H9 (cell line): ENCODE results near the gene TENT5A. TPM values are rescaled to one million over a fixed set of nuclear protein-coding genes. Genes with fewer than 3 reads are reported as not detected.

Experiments used
- DNase-seq: peaks from one replicate; pipeline ENCODE4 v3.0.0-alpha.2; 2017
- H2AFZ ChIP-seq: one replicate; pipeline ENCODE4 v1.6.1; 2013; ENCODE audit warnings: mild to moderate bottlenecking, low read length, control low read depth, moderate library complexity
- H2AK5ac ChIP-seq: 2 replicates; pipeline ENCODE4 v1.6.1; 2013; ENCODE audit warnings: low read length, control low read depth, mixed read lengths; ENCODE audit not compliant: insufficient read length
- H2BK120ac ChIP-seq: one replicate; pipeline ENCODE4 v1.6.1; 2013; ENCODE audit warnings: low read depth, mild to moderate bottlenecking, low read length, control low read depth, inconsistent platforms; ENCODE audit not compliant: poor library complexity, severe bottlenecking
- H2BK12ac ChIP-seq: 2 replicates; pipeline ENCODE4 v1.6.1; 2013; ENCODE audit warnings: low read length, control low read depth, mixed read lengths, low read depth; ENCODE audit not compliant: insufficient read length
- H2BK15ac ChIP-seq: 2 replicates; pipeline ENCODE4 v1.6.1; 2013; ENCODE audit warnings: low read depth, low read length, control low read depth
- H2BK20ac ChIP-seq: one replicate; pipeline ENCODE4 v1.6.1; 2013; ENCODE audit warnings: low read depth, mild to moderate bottlenecking, low read length, control low read depth, inconsistent platforms; ENCODE audit not compliant: poor library complexity, severe bottlenecking
- H2BK5ac ChIP-seq: 2 replicates; pipeline ENCODE4 v1.6.1; 2013; ENCODE audit warnings: low read length, control low read depth, mixed read lengths; ENCODE audit not compliant: insufficient read length
- H3K14ac ChIP-seq: 2 replicates; pipeline ENCODE4 v1.6.1; 2013; ENCODE audit warnings: low read length, control low read depth; ENCODE audit not compliant: insufficient read depth
- H3K18ac ChIP-seq: 2 replicates; pipeline ENCODE4 v1.6.1; 2013; ENCODE audit warnings: low read depth, mild to moderate bottlenecking, mixed read lengths, low read length, control low read depth; ENCODE audit not compliant: insufficient read length
- H3K23ac ChIP-seq: 2 replicates; pipeline ENCODE4 v1.6.1; 2013; ENCODE audit warnings: low read length, control low read depth, mixed read lengths, low read depth; ENCODE audit not compliant: insufficient read length
- H3K23me2 ChIP-seq: 2 replicates; pipeline ENCODE4 v1.6.1; 2013; ENCODE audit warnings: low read depth, mild to moderate bottlenecking, mixed read lengths, low read length, control low read depth; ENCODE audit not compliant: insufficient read length, poor library complexity, severe bottlenecking
- H3K27ac ChIP-seq: 2 replicates; pipeline ENCODE4 v1.5.1; 2013; ENCODE audit warnings: low read length, control low read depth, mixed read lengths, low read depth; ENCODE audit not compliant: insufficient read length
- H3K27me3 ChIP-seq: 2 replicates; pipeline ENCODE4 v1.6.1; 2013; ENCODE audit warnings: low read length, control low read depth, inconsistent platforms; ENCODE audit not compliant: insufficient read depth
- H3K4ac ChIP-seq: 2 replicates; pipeline ENCODE4 v1.6.1; 2013; ENCODE audit warnings: low read depth, mild to moderate bottlenecking, control low read depth, inconsistent platforms, low read length, moderate library complexity
- H3K4me1 ChIP-seq: 2 replicates; pipeline ENCODE4 v1.6.1; 2013; ENCODE audit warnings: low read length, control low read depth, inconsistent platforms; ENCODE audit not compliant: insufficient read depth
- H3K4me2 ChIP-seq: 2 replicates; pipeline ENCODE4 v1.6.1; 2013; ENCODE audit warnings: low read length, control low read depth, mixed read lengths; ENCODE audit not compliant: insufficient read length, insufficient read depth
- H3K56ac ChIP-seq: 2 replicates; pipeline ENCODE4 v1.6.1; 2013; ENCODE audit warnings: low read depth, mild to moderate bottlenecking, mixed read lengths, low read length, control low read depth; ENCODE audit not compliant: insufficient read length
- H3K79me1 ChIP-seq: 2 replicates; pipeline ENCODE4 v1.6.1; 2013; ENCODE audit warnings: low read depth, mild to moderate bottlenecking, moderate library complexity, low read length, control low read depth, inconsistent platforms; ENCODE audit not compliant: insufficient read depth, poor library complexity, severe bottlenecking
- H3K79me2 ChIP-seq: 2 replicates; pipeline ENCODE4 v1.6.1; 2013; ENCODE audit warnings: low read length, control low read depth, inconsistent platforms; ENCODE audit not compliant: insufficient read depth
- H3K9ac ChIP-seq: 2 replicates; pipeline ENCODE4 v1.6.1; 2013; ENCODE audit warnings: low read length, control low read depth, mixed read lengths; ENCODE audit not compliant: insufficient read length; ENCODE audit errors: extremely low read depth
- H3K9me3 ChIP-seq: one replicate; pipeline ENCODE4 v1.6.1; 2013; ENCODE audit warnings: low read depth, low read length, inconsistent platforms; ENCODE audit not compliant: control insufficient read depth
- H3T11ph ChIP-seq: one replicate; pipeline ENCODE4 v1.6.1; 2013; ENCODE audit warnings: mild to moderate bottlenecking, low read length, control low read depth, inconsistent platforms
- H4K20me1 ChIP-seq: one replicate; pipeline ENCODE4 v1.6.1; 2013; ENCODE audit not compliant: control insufficient read depth, insufficient read length, insufficient read depth
- H4K5ac ChIP-seq: 2 replicates; pipeline ENCODE4 v1.6.1; 2013; ENCODE audit warnings: low read depth, mild to moderate bottlenecking, mixed read lengths, low read length, control low read depth; ENCODE audit not compliant: insufficient read length
- H4K8ac ChIP-seq: replicated peaks from 2 replicates; pipeline ENCODE4 v1.6.1; 2013; ENCODE audit warnings: low read length, control low read depth, mixed read lengths, low read depth; ENCODE audit not compliant: insufficient read length
- H4K91ac ChIP-seq: 2 replicates; pipeline ENCODE4 v1.6.1; 2013; ENCODE audit warnings: low read depth, mild to moderate bottlenecking, moderate library complexity, mixed read lengths, low read length, control low read depth; ENCODE audit not compliant: insufficient read length
- H3K27ac Mint-ChIP-seq, 3 experiments: 2 replicates in 2 of 3; 3 replicates in 1 of 3; pipeline ENCODE4 v1.8.0; 2020 to 2021; ENCODE audit warnings: mixed read lengths in 3 of 3, mild to moderate bottlenecking in 1 of 3, moderate library complexity in 1 of 3
- H3K27me3 Mint-ChIP-seq: 2 replicates; pipeline ENCODE4 v1.8.0; 2021; ENCODE audit warnings: low read depth, mild to moderate bottlenecking, moderate library complexity, mixed read lengths
- H3K36me3 Mint-ChIP-seq, 3 experiments: 2 replicates in 2 of 3; 3 replicates in 1 of 3; pipeline ENCODE4 v1.8.0; 2020 to 2021; ENCODE audit warnings: low read depth in 3 of 3, mixed read lengths in 3 of 3; ENCODE audit not compliant: insufficient read depth in 1 of 3
- H3K4me1 Mint-ChIP-seq, 2 experiments: 2 replicates each; pipeline ENCODE4 v1.8.0; 2020; ENCODE audit warnings: mixed read lengths in 2 of 2
- H3K4me3 Mint-ChIP-seq, 2 experiments: 2 replicates in 1 of 2; 3 replicates in 1 of 2; pipeline ENCODE4 v1.8.0; 2020 to 2021; ENCODE audit warnings: mild to moderate bottlenecking in 2 of 2, mixed read lengths in 2 of 2, moderate library complexity in 1 of 2
- H3K9me3 Mint-ChIP-seq, 2 experiments: 2 replicates in 1 of 2; 3 replicates in 1 of 2; pipeline ENCODE4 v1.8.0; 2020; ENCODE audit warnings: mild to moderate bottlenecking in 2 of 2, mixed read lengths in 2 of 2, moderate library complexity in 1 of 2
- total RNA-seq: library from RNA; stranded (reverse); gene quantifications from 2 replicates; pipeline ENCODE4 v1.2.1, GENCODE V29; 2021
- TF ChIP-seq, protein P1 (sequence below): fragments of 200-600 bp; sonication (generic); conservative IDR thresholded peaks from 3 replicates; pipeline ENCODE4 v1.8.0; 2021; ENCODE audit warnings: antibody characterized with exemption, mild to moderate bottlenecking

TENT5A gene
- total RNA-seq, 1 experiment from 2014 or later: 1.4 TPM

DNA sequence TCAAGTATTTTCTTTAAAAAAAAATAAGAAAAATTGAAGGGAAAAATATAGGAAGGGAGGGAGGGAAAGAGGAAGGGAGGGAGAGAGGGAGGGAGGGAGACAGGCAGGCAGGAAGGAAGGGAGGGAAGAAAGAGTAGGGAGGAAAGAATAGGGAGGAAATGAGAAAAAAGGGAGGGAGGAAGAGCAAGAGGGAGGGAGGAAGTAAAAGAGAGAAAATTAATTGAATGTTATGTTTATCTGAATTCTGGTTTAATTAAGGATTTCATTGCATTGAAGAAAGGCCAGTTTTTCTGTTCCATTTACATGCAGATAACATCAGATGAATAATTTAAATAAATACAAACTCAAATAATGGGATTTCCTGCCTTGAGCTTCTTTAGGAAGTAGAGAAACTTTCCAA, 47.8 kb downstream of the TENT5A start:
- H3K4me1 ChIP-seq: no peaks in the 10 kb centered on the region; the same call in 1 of the 2 replicates
- TF ChIP-seq, protein P1, sequence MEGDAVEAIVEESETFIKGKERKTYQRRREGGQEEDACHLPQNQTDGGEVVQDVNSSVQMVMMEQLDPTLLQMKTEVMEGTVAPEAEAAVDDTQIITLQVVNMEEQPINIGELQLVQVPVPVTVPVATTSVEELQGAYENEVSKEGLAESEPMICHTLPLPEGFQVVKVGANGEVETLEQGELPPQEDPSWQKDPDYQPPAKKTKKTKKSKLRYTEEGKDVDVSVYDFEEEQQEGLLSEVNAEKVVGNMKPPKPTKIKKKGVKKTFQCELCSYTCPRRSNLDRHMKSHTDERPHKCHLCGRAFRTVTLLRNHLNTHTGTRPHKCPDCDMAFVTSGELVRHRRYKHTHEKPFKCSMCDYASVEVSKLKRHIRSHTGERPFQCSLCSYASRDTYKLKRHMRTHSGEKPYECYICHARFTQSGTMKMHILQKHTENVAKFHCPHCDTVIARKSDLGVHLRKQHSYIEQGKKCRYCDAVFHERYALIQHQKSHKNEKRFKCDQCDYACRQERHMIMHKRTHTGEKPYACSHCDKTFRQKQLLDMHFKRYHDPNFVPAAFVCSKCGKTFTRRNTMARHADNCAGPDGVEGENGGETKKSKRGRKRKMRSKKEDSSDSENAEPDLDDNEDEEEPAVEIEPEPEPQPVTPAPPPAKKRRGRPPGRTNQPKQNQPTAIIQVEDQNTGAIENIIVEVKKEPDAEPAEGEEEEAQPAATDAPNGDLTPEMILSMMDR: no peak

More for the DNA sequence above, 47.8 kb downstream of the TENT5A start:
- Mint-ChIP-seq H3K4me1 (peaks cover 13 to 16% of the 10 kb centered on the region in 2 experiments), H3K9me3 (no peaks in the 10 kb centered on the region; a peak in 1 of 5 replicates), H3K27ac (no peak overlapping the region), H3K4me3 (no peak overlapping the region), H3K27me3 (no peaks in the 10 kb centered on the region; the same call in 1 of the 2 replicates), H3K36me3 (no peaks in the 10 kb centered on the region)
- Histone ChIP-seq H3K9ac (no peak overlapping the region), H2BK20ac (no peak overlapping the region), H2BK12ac (no peak overlapping the region), H3K79me2 (no peaks in the 10 kb centered on the region), H3K27me3 (no peaks in the 10 kb centered on the region), H3K79me1 (no peaks in the 10 kb centered on the region), H2AK5ac (no peak overlapping the region), H3K23ac (no peak overlapping the region), H3K14ac (no peak overlapping the region), H3K18ac (no peak overlapping the region), H3K27ac (no peak overlapping the region), H3K9me3 (no peaks in the 10 kb centered on the region), H4K8ac (no peak overlapping the region), H3K4ac (no peak overlapping the region), H4K91ac (no peak overlapping the region), H4K20me1 (no peaks in the 10 kb centered on the region), H3K56ac (no peak overlapping the region), H2AFZ (no peak overlapping the region), H3K23me2 (no peaks in the 10 kb centered on the region), H3K4me2 (no peak overlapping the region), H2BK5ac (no peak overlapping the region), H2BK15ac (no peak overlapping the region), H3T11ph (no peak overlapping the region), H2BK120ac (no peak overlapping the region), H4K5ac (no peak overlapping the region)
- no peak for DNase-seq
